ENCODE data around the gene MASP1.
A peak's percentile ranks its signal among the peaks of the same experiment; 100 is the strongest.
"Not testable (repeated sequence)": the region's sequence is repeated elsewhere in the genome, so short reads cannot be mapped to it uniquely, and the experiment has no call there.

Gene MASP1

GRCh38 chr3:187223799-187224198, 67.7 kb downstream of the MASP1 start:
- no peak for DNase-seq (ENCODE audit: low read depth)

- no peak for DNase-seq (ENCODE audit: low read depth)
These were observed 68.7 kb downstream of the MASP1 start for GRCh38 chr3:187222801-187223200.

DNA sequence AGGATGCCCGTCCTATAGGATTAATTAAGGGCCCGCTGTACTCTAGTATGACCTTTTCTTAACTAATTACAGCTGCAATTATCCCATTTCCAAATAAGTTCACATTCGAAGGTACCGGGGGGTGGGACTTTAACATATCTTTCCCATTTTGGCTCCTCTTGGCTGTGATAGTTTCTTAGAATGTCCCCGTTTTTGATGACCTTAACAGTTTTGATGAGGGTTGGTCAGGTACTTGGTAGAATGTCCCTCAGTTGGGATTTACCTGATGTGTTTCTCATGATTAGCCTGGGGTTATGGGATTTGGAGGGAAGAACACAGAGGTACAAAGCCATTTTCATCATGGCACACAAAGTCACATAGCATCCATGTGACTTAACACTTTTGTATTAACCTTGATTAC, 76.1 kb downstream of the MASP1 start:
- DNase-seq (ENCODE audit: low read depth): no peak

DNA sequence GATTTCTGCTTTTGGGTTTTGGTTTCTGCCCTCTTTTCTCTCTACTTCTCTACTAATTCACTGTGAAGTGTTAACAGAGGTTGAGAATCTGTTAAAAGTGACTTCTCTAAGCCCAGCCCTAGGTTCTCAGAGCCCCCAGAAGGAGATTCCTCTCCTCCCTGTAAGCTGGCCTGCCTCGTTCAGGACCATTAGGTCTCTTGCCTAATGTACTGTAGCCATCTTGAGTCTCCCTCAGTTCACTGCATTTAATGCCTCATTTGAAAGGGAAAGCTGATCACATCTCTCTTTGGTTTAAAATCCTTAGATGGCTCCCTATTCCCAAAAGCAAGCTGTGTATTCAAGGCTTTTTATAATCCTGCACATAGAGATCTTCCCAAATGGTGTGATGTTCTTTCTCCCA, 77.9 kb downstream of the MASP1 start:
- no peak for DNase-seq (ENCODE audit: low read depth)

DNA sequence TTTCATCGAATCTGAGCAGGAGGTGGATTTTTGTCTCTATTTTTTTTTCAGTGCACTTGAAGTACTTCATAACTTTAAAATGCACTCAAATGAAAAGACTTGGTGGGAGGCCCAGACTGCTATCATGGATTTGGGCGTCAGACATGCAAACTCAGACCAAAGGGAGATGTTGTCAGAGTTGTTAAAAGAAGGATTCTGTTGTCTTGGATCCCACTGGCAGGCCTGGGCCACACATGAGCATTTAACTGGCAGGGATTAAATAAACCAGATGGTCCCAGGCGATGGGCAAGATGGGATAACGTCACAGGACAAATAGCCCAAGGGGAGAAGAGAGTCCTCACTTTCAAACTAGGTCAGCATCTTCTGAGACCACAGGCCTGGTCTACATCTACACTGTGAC, 78.8 kb downstream of the MASP1 start:
- no peak for DNase-seq (ENCODE audit: low read depth)

DNA sequence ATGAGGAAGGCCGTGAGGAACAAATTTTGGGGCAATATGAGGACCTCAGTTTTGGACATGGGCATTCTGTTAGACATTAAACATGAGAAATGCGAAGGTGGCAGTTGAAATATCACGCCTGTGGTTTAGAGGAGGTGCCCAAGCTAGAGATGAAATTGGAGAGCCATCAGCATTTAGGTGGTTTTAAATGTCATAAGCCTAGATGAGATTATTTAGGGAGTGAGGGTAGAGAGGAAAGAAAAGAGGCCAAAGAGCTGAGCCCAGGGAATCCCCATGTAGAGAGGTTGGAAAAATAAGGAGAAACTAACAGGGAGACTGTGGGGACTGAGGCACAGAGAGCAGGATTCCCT, 79.4 kb downstream of the MASP1 start:
- no peak for DNase-seq (ENCODE audit: low read depth)

DNA sequence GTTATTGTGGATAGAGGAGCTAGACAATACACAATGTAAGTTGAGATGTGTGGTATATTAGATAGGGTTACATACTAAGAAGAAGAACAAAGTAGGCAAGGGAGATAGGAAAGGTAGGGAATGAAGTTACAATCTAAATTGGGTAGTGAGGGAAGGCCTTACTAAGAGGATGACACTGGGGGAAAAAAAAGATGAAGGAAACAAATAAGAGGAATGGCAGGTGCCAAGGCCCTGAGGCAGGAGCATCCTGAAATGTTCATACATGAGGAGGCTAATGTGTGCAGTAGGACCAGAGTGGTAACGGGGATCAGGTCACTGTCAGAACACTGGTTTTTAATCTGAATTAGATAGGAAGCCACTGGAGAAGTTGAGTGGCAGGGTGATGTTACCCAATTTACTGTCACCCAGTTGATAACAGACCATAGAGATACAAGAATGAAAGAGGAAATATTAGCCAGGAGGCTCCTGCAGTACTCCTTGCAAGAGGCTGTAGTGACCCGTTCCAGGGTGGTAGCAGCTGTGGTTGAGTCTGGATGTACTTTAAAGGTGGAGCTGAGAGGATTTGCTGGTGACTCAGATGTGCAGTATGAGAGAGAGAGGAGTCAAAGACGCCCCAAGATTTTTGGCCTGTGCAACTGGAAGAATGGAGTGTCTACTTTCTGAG, 79.9 kb downstream of the MASP1 start:
- DNase-seq (ENCODE audit: low read depth): no peak

DNA sequence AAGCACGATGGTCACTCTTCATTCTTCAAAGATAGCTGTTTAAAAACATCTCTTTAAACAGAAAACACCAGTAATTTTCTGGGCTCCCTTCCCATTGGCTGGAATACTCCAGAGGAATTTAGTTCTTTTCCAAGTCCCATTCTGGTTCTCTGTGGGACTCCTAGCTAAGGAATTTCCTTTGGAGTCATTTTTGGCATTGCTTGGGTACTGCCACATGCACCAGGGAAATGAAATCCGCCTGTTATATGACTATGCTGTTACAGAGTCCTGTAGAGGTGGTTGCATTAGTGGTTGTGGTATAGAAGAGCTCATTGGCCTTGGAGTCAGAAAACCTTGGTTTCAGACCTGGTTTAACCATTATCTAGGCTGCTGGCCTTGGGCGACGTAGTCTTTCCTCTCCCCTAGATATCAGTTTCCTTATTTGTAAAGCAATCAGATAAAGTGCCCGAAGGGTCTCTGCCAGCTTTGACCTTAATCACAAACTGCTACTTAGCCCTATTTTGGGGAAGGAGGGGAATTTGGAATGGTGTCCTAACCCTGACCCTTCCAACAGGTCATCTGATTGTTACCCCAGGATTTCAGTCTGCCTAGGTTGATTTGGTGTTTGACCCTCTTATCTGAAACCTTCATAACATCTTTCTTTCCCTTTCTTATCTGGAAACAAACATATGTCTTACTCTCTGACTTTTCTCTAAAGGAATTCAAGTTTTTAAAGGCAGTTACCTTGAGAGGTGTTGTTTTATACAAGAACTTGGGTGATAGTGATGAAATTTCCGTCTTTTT, 80.8 kb downstream of the MASP1 start:
- no peak for DNase-seq (ENCODE audit: low read depth)

GRCh38 chr3:187210091-187210490, 81.4 kb downstream of the MASP1 start:
- DNase-seq (ENCODE audit: low read depth): no peak

GRCh38 chr3:187209491-187209890, 82.0 kb downstream of the MASP1 start:
- DNase-seq (ENCODE audit: low read depth): no peak

- DNase-seq (ENCODE audit: low read depth): no peak
These were observed 83.4 kb downstream of the MASP1 start for GRCh38 chr3:187208159-187208558.

DNA sequence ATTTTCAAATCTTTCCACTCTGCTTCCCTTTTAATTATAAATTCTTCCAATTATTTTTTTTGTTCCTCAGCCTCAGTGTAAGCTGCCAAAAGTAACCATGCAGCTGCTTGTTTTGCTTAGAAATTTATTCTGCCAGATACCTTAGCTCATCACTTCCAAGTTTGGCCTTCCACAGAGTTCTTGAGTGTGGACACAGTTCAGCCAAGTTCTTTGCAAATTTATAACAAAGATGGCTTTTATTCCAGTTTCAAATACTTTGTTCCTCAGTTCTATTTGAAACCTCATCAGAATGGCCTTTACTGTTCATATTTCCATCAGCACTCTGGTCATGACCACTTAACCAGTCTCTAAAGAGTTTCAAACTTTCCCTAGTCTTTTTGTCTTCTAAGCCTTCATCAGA, 83.9 kb downstream of the MASP1 start:
- no peak for DNase-seq (ENCODE audit: low read depth)

GRCh38 chr3:187207062-187207461, 84.5 kb downstream of the MASP1 start:
- no peak for DNase-seq (ENCODE audit: low read depth)

DNA sequence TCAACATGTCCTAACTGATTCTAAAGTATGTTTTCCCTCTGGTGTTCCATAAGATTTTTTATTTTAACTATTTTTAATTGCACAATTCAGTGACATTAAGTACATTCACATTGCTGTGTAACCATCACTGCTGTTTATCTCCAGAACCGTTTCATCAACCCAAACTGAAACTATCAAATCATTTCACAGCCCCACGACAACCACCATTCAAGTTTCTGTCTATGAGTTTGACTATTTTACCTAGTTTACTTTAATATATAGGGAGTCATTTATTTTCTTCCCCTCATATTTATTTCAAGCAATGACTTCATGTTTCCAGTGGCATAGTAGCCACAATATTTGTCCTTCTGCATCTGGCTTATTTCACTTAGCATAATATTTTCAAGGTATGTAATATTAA, 85.9 kb downstream of the MASP1 start:
- no peak for DNase-seq (ENCODE audit: low read depth)

GRCh38 chr3:187199463-187200050, 92.0 kb downstream of the MASP1 start:
- DNase-seq (ENCODE audit: low read depth): not testable (repeated sequence)

DNA sequence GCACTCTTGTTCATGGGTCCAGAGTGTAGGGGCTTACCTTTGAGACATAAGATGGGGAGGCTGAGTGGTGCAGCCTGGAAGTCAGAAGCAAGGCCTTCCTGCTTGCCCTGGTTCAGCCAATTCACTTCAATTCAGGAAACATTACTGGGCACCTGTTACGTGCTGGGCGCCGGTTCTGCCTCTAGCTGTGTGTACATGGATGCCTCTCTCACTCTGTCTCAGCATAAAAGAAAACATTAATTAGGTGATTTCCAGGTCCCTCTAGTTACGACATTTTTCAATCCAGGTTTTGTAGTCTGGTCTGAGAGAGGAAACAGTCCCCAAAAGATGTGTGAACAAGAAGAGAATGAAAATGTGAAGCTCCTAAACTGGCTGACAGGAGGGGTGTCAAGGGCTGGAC, 93.0 kb downstream of the MASP1 start:
- no peak for DNase-seq (ENCODE audit: low read depth)

GRCh38 chr3:187197335-187197649, 94.2 kb downstream of the MASP1 start, which contains the start of gene RTP1:
RTP1 (plus strand) TSS chr3:187197486; CDS start chr3:187197516, 30 bp downstream.
- DNase-seq (ENCODE audit: low read depth): no peak

DNA sequence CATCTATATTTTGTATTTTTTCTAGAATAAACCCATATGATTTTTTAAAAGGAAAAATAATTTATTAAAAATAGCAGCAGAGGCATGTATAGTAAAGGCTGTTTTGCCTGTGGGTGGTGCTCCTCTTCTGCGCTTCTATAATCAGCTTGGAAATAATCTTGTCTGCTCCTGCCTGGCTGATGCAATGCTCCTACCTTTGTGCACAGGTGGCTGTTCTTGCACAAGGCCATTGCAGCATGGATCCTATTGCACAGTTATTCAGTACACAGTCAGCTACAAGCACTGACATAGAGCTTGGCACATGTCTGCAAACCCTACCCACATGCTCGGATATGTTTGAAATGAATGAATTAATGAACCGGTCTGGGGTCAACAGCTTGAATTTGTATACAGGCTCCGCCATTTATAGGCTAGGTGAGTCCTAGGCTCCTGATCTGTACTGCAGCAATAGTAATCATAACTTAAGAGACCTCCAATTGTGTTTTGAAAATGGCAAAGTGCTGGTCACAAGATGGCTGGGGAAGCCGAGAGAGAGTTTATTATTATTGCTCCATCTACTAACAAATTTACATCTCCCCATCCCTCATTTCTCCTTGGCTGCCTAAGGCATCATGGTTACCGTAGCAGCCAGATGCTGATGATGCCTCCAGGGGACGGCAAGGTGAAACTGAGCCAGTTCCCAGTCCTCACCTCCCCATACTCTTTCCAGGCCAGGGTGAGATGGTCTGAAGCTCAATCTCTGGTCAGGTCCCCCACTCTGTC, 94.8 kb downstream of the MASP1 start:
- no peak for DNase-seq (ENCODE audit: low read depth)

DNA sequence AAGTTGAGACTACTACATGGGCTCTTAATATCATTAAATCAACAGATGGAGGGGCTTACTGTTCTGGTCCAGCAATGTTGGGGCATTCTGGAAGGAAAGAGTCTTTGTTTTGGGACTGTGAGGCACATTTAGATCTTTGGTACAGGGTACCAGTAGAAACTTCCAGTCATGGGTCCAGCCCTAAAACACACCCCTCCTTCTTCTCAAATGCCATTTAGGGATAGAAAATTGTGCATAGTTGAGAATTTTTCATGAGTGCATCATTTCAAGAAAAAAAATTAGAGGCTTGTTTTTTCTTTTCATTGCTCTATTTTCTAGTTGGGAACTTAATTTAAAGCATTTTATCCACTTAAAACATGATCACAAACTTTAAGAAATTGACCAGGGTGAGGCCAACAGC, 98.4 kb downstream of the MASP1 start:
- no peak for DNase-seq (ENCODE audit: low read depth)

GRCh38 chr3:187191271-187191670, 100.3 kb downstream of the MASP1 start:
- no peak for DNase-seq (ENCODE audit: low read depth)

- no peak for DNase-seq (ENCODE audit: low read depth)
These were observed 102.6 kb downstream of the MASP1 start for GRCh38 chr3:187188931-187189330.

GRCh38 chr3:187186801-187187421, 104.6 kb downstream of the MASP1 start:
- DNase-seq (ENCODE audit: low read depth): peak; percentile 76

Measured in non-pigmented ciliary epithelial cell (primary cell).